GM19452 (cell line): ENCODE measurements around the gene UGT2A1.
"Not testable (repeated sequence)": the region's sequence is repeated elsewhere in the genome, so short reads cannot be mapped to it uniquely, and the experiment has no call there.

Experiments
- ATAC-seq: cut with Tn5 transposase; IDR thresholded peaks from one replicate; pipeline ENCODE4 v1.9.1; 2021; ENCODE audit not compliant: unreplicated experiment

The UGT2A1 gene

DNA sequence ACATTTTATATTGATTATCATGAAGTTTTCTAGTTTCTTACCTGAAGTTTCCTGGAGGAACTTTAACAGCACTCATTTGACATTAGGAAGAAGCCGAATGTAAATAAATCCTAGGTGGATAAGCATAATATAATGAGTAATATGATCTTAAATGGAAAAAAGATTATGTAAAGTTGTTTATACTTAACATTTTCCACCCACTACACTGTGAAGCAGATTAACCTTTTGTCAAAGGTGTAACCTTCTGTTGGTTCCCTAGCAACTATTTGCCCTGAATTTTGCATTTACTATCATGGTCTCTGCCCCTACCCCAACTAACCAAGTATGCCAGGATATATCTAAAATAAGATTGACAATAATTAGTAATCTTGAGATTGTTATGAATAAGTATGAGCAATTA is at the start of gene UGT2A1:
Gene UGT2A1 (minus strand): TSS at position 101 of the 400 bp plus-strand sequence. CDS start 5,603 bp downstream, outside the sequence.
- no peak for ATAC-seq

DNA sequence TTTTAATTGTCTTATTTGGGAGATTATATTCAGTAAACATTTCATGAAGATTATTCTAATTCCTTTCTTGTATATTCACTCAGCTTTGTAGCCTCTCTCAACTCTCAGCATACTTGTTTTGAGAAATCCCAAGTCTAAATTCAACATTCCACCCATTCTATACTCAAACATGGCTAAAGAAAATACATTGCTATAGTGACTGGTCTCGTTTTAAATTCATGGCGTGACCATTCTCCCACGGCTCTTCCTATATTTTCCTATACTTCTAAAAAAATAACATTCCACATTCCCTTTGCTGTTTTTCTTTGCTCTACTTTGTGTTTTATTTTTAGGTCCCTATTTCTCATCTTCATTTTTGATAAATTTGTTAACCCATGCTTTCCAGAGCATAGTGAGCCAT is 49.2 kb upstream of the UGT2A1 start:
- no peak for ATAC-seq

DNA sequence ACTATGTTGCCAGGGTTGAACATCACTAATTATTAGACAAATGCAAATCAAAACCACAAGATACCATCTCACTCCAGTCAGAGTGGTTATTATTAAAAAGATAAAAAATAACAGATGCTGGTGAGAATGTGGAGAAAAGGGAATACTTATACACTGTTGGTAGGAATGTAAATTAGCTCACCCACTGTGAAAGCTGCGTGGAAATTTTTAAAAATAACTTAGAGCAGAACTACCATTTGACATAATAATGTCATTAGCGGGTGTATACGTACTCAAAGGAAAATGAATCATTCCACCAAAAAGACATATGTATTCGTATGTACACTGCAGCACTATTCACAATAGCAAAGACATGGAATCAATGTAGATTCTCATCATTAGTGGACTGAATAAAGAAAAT is 48.6 kb upstream of the UGT2A1 start:
- ATAC-seq, result no peak

DNA sequence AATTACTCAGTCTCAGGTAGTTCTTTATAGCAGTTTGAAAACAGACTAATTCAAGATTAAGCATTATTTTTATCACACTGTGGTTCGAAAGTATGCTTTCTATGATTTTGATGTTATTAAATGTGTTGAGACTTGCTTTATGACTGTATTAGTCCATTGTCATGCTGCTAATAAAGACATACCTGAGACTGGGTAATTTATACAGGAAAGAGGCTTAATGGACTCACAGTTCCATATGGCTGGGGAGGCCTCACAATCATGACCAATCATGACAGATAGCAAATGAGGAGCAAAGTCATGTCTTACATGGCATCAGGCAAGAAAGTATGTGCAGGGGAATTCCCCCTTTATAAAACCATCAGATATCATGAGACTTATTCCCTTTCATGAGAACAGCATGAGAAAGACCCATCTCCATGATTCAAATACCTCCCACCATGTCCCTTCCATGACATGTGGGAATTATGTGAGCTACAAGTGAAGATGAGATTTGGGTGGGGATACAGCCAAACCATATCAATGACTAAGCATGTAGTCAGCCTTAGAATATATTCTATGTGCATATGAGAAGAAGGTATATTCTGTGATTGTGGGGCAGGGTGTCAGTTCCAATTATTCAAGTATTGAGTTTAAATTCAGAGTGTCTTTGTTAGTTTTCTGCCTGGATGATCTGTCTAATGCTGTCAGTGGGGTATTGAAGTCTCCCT is 44.6 kb upstream of the UGT2A1 start:
- no peak for ATAC-seq

DNA sequence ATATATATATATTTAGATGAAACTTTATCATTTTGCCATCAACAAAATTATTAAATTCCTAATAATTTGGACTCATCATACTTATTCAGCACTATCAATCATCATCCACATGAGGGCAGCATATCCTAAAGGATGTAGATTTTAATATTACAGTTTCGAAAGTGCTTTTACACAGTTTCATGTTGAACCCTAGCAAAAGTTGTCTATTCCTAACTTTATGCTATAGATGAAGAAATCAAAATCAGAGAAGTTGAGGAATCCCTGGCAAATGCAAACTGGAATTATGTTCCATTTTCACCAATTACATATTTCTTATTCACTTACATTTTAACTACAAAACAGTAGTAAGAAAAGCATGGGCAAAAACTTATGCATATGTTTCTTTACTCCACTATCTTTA is 36.6 kb upstream of the UGT2A1 start:
- no peak for ATAC-seq

DNA sequence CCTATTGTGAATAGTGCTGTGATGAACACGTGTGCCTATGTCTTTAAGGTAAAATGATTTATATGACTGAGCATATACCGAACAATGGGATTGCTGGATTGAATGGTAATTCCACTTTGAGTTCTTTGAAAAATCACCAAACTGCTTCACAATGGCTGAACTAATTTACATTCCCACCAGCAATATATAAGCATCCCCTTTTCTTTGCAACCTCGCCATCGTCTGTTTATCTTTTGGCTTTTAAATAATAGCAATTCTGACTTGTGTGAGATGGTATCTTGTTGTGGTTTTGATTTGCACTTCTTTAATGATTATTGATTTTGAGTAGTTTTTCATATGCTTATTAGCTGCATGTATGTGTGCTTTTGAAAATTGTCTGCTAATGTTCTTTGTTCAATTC is 31.8 kb upstream of the UGT2A1 start:
- no peak for ATAC-seq

DNA sequence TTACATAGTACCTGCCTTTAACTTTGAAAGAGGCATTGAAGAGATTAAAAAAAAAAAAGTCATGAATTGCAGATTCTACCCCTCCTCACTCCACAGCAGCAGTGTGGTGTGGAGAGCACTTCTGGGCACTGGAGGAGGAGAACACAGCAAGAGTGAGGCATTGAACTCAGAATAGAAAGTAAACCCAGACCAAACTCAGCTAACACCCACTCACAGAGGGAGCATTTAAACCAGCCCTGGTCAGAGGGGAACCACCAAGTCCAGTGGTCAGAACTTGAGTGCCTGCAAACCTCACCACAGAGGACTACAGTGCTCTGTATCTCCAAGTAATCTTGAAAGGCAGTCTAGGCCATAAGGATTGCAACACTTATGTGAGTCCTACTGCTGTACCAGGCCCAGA is 15.6 kb upstream of the UGT2A1 start:
- no peak for ATAC-seq

DNA sequence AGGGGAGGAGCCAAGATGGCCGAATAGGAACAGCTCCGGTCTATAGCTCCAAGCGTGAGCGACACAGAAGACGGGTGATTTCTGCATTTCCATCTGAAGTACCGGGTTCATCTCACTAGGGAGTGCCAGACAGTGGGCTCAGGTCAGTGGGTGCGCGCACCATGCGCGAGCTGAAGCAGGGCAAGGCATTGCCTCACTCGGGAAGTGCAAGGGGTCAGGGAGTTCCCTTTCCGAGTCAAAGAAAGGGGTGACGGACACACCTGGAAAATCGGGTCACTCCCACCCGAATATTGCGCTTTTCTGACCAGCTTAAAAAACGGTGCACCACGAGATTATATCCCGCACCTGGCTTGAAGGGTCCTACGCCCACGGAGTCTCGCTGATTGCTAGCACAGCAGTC is 11.0 kb upstream of the UGT2A1 start:
- ATAC-seq, result not testable (repeated sequence)

DNA sequence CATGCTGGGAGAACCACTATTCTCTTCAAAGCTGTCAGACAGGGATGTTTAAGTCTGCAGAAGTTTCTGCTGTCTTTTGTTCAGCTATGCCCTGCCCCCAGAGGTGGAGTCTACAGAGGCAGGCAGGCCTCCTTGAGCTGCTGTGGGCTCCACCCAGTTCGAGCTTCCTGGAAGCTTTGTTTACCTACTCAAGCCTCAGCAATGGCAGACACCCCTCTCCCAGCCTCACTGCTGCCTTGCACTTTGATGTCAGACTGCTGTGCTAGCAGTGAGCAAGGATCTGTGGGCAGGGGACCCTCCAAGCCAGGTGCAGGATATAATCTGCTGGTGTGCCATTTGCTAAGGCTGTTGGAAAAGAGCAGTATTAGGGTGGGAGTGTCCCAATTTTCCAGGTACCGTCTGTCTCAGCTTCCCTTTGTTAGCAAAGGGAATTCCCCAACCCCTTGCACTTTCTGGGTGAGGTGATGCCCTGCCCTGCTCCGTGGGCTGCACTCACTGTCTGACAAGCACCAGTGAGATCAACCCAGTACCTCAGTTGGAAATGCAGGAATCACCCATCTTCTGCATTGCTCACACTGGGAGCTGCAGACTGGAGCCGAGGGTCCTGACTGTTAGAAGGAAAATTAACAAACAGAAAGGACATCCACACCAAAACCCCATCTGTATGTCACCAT is 8.2 kb upstream of the UGT2A1 start:
- ATAC-seq, result not testable (repeated sequence)

DNA sequence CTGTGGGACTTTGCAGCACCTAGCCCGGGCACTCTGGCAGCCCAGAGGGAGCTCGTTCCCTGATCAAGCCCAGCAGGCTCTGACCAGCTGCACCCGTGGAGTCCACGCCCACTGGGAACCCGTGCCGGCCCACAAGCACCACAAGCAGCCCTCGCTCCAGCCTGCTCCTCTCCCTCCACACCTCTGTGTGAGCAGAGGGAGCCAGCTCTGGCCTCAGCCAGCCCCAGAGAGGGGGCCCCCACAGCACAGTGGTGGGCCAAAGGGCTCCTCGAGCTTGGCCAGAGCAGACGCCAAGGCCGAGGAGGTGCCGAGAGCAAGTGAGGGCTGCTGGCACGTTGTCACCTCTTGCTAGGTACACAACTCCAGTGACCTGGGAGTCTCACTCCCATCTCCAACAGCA is 5.1 kb upstream of the UGT2A1 start:
- ATAC-seq, result no peak

DNA sequence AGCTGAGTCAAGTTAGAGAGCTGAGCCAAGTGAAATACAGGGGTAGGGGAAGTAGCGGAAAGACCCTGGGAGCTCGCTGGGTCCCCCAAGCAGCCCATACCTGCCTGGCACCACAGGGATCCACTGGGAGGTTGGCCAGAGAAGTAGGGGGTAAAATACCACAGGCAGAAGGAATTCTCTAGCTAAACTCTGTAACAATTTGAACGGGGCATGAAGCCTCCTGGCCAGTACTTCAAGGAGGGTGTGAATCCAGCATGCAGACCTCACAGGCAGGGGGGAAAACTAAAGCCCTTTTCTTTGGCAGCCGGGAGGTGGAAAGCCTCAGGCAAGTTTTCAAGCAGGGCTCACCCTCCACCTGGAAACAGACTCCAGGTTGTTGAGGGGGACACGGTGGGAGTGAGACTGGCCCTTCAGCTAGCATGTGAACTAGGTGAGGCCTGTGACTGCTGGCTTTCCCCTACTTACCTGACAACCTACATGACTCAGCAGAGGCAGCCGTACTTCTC is 3.7 kb upstream of the UGT2A1 start:
- ATAC-seq, result no peak

DNA sequence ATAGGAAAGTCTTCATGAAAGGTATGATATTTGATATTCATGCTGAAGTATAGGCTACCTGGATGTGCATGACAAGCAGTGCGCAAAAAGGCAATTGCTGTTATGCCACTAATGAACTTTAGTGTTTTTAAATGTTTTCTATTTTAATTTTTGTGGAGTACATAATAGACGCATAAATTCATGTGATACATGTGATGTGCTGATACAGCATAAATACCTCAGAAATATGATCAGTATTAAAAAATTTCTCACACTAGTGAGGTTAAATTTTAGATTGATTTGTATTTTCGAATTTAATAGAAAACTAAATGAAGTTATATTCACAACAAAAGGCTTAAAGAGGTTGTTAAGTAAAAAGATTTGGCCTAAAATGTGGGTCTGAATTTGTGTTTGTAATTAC is 2.2 kb downstream of the UGT2A1 start:
- no peak for ATAC-seq

DNA sequence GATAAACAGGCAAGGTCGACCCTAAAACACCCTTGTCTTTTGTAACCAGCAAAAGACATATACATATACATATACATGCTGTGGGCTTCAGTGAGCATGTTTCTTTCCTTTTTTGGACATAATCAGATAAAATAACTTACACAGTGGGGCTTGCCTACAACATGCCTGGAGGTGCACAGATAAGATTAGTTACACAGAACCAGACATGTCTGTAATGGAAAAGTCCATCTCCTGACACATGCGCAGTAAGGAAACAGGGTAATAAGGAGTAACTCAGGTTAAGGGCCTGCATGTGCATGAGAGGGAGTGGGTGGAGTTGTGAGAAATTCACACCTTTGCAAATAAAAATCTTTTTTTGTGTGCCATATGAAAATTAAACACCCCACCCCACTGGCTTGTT is 3.4 kb downstream of the UGT2A1 start:
- ATAC-seq, result no peak

DNA sequence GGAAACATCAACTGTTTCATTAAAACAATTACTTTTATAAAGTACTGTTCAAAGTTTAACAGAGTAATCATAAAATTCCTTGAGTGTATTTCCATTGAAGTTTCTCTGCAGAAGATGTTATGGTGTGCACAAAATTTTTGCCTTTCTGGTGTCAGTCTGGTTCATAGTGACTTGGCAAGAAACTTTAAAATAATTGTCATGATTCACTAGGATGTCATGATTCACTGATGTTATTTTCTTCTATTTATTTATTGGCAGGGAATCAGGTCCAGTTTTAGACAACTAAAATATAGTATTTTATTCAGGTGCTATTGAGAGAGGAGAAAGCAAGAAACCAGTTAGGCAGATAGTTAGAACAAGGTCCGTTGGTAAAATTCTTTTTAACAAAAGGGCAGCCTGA is 3.8 kb downstream of the UGT2A1 start:
- no peak for ATAC-seq

DNA sequence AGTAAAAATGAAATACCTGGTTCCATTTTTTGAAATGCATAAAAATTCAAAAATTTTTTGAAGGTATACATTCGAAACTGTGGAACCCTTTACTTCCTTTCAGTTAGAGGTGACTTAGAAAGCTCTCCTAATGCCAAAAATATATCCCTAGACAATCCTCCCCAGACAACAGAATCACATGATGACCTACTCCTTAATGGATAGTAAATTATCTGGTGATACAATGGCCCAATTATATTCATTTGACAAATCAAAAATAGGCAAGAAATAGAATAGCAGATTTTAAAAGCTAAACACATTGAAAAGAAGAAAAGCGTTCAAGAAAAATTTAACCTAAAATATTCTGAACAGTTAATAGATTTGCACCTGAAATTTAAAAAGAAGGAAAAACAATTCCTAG is 10.1 kb downstream of the UGT2A1 start:
- ATAC-seq, result no peak

DNA sequence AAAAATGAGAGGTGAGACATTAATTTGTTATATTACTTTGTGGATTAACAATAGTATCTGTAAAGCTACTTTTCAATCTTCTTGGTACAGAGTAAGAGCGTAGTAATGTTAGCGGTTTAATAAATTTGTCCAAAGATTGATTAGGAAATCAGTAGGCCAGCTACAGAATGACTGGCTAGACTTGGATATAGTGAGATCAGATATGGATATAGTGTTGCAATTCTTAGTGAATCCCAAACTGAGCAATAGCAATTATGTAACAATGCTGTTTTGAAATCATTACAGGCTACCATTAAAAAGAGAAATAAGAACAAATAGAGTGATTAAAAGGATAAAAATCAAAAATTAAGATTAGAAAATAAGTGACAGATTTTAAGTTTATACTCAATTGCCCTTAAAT is 12.8 kb downstream of the UGT2A1 start:
- ATAC-seq, result no peak

DNA sequence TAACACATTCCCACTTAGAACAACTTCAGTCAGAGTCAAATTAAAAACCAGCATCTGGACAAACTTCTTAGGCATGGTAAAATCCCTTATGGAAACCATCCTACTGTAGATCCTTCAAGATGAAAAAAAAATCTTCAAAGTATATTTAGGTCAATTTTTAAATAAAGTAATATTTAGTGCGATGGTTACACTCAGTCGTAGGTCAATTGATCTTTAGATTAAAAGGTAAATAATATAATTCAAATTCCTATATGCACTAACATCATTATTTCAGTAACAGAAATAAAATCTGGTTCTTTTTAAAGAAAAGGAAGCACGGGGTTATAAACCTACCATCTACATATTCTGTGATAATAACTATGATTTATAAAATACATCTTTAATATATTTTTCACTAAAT is 13.5 kb downstream of the UGT2A1 start, which contains the start of gene UGT2A2:
Gene UGT2A2 (minus strand): TSS at position 101 of the 400 bp plus-strand sequence. CDS start 2 bp downstream, at position 99.
- no peak for ATAC-seq

DNA sequence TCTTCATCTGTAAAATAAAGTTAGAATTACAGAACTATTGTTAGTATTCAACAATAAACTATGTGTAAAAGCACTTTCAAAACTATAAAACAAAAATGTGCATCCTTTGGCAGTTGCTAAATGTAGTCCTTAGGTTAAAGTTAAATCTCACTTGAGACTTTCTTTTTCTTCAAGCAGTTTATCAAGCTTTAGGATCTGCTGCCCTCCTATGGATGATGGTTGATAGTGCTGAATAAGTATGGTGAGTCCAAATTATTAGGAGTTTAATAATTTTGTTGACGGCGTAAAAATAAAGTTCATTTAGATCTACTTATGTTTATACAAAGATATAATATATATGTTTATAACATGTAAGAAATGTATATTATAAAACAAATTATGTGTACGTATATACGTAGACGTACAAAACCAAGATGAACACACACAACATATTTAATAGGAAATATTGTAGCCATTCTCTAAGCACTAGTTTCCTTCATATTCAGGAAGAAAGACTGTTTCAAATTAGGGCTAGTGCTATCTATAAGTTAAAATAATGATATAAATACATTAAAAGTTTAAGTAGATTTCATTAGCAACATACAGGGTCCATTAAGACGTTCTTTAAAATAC is 35.9 kb downstream of the UGT2A1 start:
- ATAC-seq, result no peak

DNA sequence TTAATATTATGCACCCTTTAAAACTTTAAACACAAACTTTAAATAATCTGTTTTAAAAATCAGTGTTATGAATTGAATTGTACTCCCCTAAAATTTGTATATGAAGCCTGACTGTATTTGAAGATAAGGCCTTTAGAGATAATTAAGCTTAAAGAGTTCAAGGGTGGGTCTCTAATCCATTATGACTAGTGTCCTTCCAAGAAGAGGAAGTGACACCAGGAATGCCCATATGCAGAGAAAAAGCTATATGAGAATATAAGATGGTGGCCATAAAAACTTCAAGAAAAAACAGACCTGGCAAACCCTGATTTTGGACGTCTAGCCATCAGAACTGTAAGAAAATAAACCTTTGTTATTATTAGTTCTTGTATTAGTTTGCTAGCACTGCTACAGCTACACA is 42.6 kb downstream of the UGT2A1 start:
- no peak for ATAC-seq

DNA sequence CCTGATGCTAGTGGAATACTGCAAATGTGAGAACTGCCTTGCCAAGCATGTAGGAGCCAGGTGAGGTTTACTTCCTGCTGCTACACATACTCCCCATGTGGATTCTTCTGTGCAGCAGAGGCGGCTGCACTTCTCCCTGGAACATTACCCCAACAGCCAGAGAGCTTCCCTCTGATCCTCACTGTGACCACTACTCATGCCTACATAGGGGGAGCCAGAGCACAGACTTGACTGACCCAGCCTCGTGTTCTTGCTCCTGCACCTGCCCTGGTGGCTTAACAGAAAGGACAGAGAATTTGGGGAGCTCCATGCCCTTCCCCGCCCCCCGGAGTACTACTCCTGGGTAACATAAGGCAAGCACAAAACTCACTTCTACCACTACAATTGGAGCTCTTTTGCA is 52.0 kb downstream of the UGT2A1 start:
- no peak for ATAC-seq

DNA sequence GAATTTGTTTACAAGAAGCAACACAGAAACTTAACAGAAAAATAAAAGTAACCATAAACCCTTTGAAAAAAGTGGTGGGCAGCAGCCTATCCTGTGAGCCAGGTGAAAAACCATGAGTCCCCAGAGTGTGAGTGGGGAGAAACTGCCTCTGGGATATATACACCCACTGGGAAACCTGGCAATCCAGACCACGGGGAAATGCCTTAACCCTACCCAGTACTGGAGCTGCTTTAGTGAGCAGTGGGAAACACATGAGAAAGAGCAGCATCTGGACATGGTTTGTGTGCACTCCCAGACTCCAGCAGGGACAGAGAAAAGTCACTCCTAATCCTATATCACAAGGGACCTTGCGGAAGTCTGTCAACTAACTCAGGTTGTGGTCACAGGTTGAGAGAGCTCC is 53.0 kb downstream of the UGT2A1 start:
- no peak for ATAC-seq

DNA sequence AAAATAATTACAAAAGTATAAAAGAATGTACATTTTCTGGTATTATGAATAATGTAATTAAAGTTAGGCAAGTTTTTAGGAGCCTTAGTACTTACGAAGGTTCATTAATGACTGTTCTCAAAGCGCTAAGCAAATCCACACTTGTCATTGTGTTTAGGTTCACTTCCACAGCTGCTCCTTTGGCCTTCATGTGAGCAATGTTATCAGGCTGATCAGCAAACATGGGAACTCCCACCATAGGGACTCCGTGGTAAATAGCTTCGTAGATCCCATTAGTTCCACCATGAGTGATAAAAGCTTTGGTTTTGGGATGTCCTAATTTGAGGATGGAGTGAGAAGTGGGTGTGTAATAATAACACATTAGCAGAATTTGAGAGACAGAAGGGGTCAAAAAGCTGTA is 58.7 kb downstream of the UGT2A1 start:
- no peak for ATAC-seq
